Keratinocyte (primary cell): ENCODE data around the gene C12orf42. TPM values are rescaled to one million over a fixed set of nuclear protein-coding genes. Genes with fewer than 3 reads are reported as not detected.

Experiments
- DNase-seq: peaks from one replicate; pipeline ENCODE4 v3.0.0-alpha.2; 2011; ENCODE audit warnings: low read depth, missing footprints, low spot score
- FAIRE-seq: peaks from 2 replicates; lab custom pipeline; 2011; peaks lifted over from hg19 to GRCh38; lab: Jason Lieb, UNC
- H2AFZ ChIP-seq: 2 replicates; pipeline ENCODE4 v1.6.0; 2012; ENCODE audit warnings: low read length, control low read depth, inconsistent platforms; ENCODE audit not compliant: control insufficient read depth
- H3K27ac ChIP-seq: 2 replicates; pipeline ENCODE4 v1.5.1; 2011; ENCODE audit warnings: low read length; ENCODE audit not compliant: control insufficient read depth, insufficient read depth
- H3K27me3 ChIP-seq: 3 replicates; pipeline ENCODE4 v1.6.0; 2011; ENCODE audit warnings: low read length; ENCODE audit not compliant: control insufficient read depth, insufficient read depth; ENCODE audit errors: extremely low read depth
- H3K36me3 ChIP-seq, 2 experiments: 2 replicates in 1 of 2; 3 replicates in 1 of 2; pipeline ENCODE4 v1.5.1; 2011; ENCODE audit warnings: low read length in 2 of 2, mild to moderate bottlenecking in 1 of 2; ENCODE audit not compliant: control insufficient read depth in 2 of 2, insufficient read depth in 2 of 2; ENCODE audit errors: extremely low read depth in 1 of 2
- H3K4me1 ChIP-seq: 3 replicates; pipeline ENCODE4 v1.5.1; 2011; ENCODE audit warnings: low read length; ENCODE audit not compliant: control insufficient read depth, insufficient read depth; ENCODE audit errors: extremely low read depth
- H3K4me2 ChIP-seq: 3 replicates; pipeline ENCODE4 v1.6.0; 2011; ENCODE audit warnings: low read depth, low read length; ENCODE audit not compliant: control insufficient read depth, insufficient read depth; ENCODE audit errors: extremely low read depth
- H3K4me3 ChIP-seq, 3 experiments: fragments of 200-600 bp in 1 of 3; sonication (generic) in 1 of 3; 2 replicates in 2 of 3; 3 replicates in 1 of 3; pipeline ENCODE4 v1.5.1; 2011 to 2016; ENCODE audit warnings: low read length in 3 of 3, mild to moderate bottlenecking in 3 of 3, control low read depth in 2 of 3, inconsistent platforms in 1 of 3, low read depth in 1 of 3, mixed read lengths in 1 of 3, mixed run types in 1 of 3, moderate library complexity in 1 of 3; ENCODE audit not compliant: control insufficient read depth in 2 of 3, insufficient read depth in 2 of 3; ENCODE audit errors: extremely low read depth in 1 of 3
- H3K79me2 ChIP-seq: 2 replicates; pipeline ENCODE4 v1.6.0; 2012; ENCODE audit warnings: low read length; ENCODE audit not compliant: control insufficient read depth, insufficient read depth
- H3K9ac ChIP-seq: 3 replicates; pipeline ENCODE4 v1.6.0; 2011; ENCODE audit warnings: low read length; ENCODE audit not compliant: control insufficient read depth, insufficient read depth; ENCODE audit errors: extremely low read depth
- H3K9me1 ChIP-seq: 3 replicates; pipeline ENCODE4 v1.6.0; 2011; ENCODE audit warnings: low read length; ENCODE audit not compliant: control insufficient read depth, insufficient read depth; ENCODE audit errors: extremely low read depth
- H3K9me3 ChIP-seq: 2 replicates; pipeline ENCODE4 v1.5.1; 2012; ENCODE audit warnings: low read depth, low read length; ENCODE audit not compliant: control insufficient read depth
- H4K20me1 ChIP-seq: 3 replicates; pipeline ENCODE4 v1.6.0; 2011; ENCODE audit warnings: low read length; ENCODE audit not compliant: control insufficient read depth, insufficient read depth; ENCODE audit errors: extremely low read depth
- CTCF ChIP-seq, 3 experiments: IDR thresholded peaks in 1 of 3; conservative IDR thresholded peaks in 1 of 3; optimal IDR thresholded peaks in 1 of 3; 2 replicates in 2 of 3; 3 replicates in 1 of 3; pipeline versions ENCODE3 to v1.5.1; 2011; ENCODE audit warnings: low read length in 3 of 3, mild to moderate bottlenecking in 3 of 3, moderate library complexity in 2 of 3, control low read depth in 1 of 3, inconsistent platforms in 1 of 3; ENCODE audit not compliant: insufficient read depth in 2 of 3; ENCODE audit errors: extremely low read depth in 1 of 3
- EZH2 ChIP-seq: IDR thresholded peaks from one replicate; pipeline ENCODE4 v1.6.1; 2012; ENCODE audit warnings: inconsistent platforms, mild to moderate bottlenecking, low read length, moderate library complexity
- dilution Hi-C: fragments of 300-500 bp; cut with MboI; formaldehyde crosslinking; loops from one replicate; pipeline ENCODE4 v1.7.0; 2020; ENCODE audit warnings: low sequenced_read_pairs; ENCODE audit not compliant: extremely low pct_ligation_motif_present
- polyA plus RNA-seq, 5 experiments: library from polyadenylated mRNA; depleted of rRNA in 3 of 5; stranded (reverse) in 3 of 5; stranded (forward) in 1 of 5; unstranded in 1 of 5; fragments of >200 nt; gene quantifications; 1 replicate in 1 of 5; 2 replicates in 3 of 5; 3 replicates in 1 of 5; pipeline versions ENCODE4 v1.2.1 to v1.2.3, GENCODE V29; 2011 to 2012; ENCODE audit warnings: missing spikeins in 2 of 5, low read depth in 1 of 5, low replicate concordance in 1 of 5

The C12orf42 gene
- polyA plus RNA-seq, 1 donor (not counting 4 experiments of a cell fraction or from before 2014, with no cell fraction given): 0.08 TPM

- TF ChIP-seq EZH2 (no peak), CTCF (optimal IDR thresholded peaks at IDR 0.05 in 1 of 3, IDR thresholded peaks at IDR 0.05 in 1 of 3, conservative IDR thresholded peaks at IDR 0.05 in 1 of 3; ENCODE audit: extremely low read depth in 1 of 3, insufficient read depth in 2 of 3, low read length in 3 of 3) (no peak)
Measured at GRCh38 chr12:103469719-103470118, 26.0 kb downstream of the C12orf42 start.

GRCh38 chr12:103468837-103469236 lies 26.9 kb downstream of the C12orf42 start:
- FAIRE-seq (no peak), DNase-seq (no peak)
- no peak overlapping the region for H3K9ac ChIP-seq
- no peak overlapping the region for H2AFZ ChIP-seq
- no peak for TF ChIP-seq EZH2
- no peak for TF ChIP-seq CTCF (optimal IDR thresholded peaks at IDR 0.05 in 1 of 3, IDR thresholded peaks at IDR 0.05 in 1 of 3, conservative IDR thresholded peaks at IDR 0.05 in 1 of 3; ENCODE audit: extremely low read depth in 1 of 3, insufficient read depth in 2 of 3, low read length in 3 of 3)
- no peak overlapping the region for H3K4me2 ChIP-seq
- no peaks in the 10 kb centered on the region for H4K20me1 ChIP-seq
- H3K9me3 ChIP-seq: no peaks in the 10 kb centered on the region
- dilution Hi-C loops: no loop called here
- no peaks in the 10 kb centered on the region for H3K4me1 ChIP-seq
- H3K36me3 ChIP-seq: no peaks in the 10 kb centered on the region
- H3K27me3 ChIP-seq: no peaks in the 10 kb centered on the region
- no peaks in the 10 kb centered on the region for H3K9me1 ChIP-seq
- H3K4me3 ChIP-seq: no peak overlapping the region
- H3K79me2 ChIP-seq: no peaks in the 10 kb centered on the region
- H3K27ac ChIP-seq: no peak overlapping the region

More at GRCh38 chr12:103469719-103470118, 26.0 kb downstream of the C12orf42 start:
- Histone ChIP-seq H3K9ac (no peak overlapping the region), H2AFZ (no peak overlapping the region), H3K9me1 (no peaks in the 10 kb centered on the region), H3K79me2 (no peaks in the 10 kb centered on the region), H3K27me3 (no peaks in the 10 kb centered on the region), H3K27ac (no peak overlapping the region), H3K9me3 (no peaks in the 10 kb centered on the region), H3K36me3 (no peaks in the 10 kb centered on the region), H4K20me1 (no peaks in the 10 kb centered on the region), H3K4me2 (no peak overlapping the region), H3K4me3 (no peak overlapping the region), H3K4me1 (no peaks in the 10 kb centered on the region)
- DNase-seq (no peak), FAIRE-seq (no peak)
- dilution Hi-C loops: no loop called here
